Measurements from ENCODE around the gene ZNF793.

Gene ZNF793

DNA sequence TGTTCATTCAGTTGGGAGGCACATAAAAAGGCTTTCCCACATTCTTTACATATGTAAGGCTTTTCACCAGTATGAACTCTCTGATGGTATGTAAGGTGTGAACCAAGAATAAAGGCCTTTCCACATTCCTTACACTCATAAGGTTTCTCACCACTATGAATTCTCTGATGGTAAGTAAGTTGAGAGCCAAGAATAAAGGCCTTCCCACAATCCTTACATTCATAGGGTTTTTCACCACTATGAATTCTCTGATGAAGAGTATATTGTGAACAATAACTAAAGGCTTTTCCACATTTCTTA is 58.6 kb downstream of the ZNF793 start:
- DNase-seq (ENCODE audit: low read depth) = no peak

DNA sequence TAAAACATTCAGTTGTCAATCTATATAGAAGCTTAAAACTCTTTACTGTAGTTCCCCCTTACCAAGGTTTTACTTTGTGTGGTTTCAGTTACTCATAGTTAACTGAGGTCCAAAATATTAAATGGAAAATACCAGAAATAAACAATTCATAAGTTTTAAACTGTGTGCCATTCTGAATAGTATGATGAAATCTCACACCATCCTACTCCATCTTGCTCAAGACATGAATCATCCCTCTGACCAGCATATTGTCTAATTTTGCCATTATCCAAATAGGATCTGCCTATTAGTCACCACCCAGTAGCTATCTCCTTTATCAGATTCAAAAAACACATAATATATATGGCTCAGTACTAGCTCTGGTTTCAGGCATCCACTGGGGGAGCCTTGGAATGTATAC is 65.5 kb downstream of the ZNF793 start:
- peak; percentile 28 for DNase-seq (ENCODE audit: low read depth)

DNA sequence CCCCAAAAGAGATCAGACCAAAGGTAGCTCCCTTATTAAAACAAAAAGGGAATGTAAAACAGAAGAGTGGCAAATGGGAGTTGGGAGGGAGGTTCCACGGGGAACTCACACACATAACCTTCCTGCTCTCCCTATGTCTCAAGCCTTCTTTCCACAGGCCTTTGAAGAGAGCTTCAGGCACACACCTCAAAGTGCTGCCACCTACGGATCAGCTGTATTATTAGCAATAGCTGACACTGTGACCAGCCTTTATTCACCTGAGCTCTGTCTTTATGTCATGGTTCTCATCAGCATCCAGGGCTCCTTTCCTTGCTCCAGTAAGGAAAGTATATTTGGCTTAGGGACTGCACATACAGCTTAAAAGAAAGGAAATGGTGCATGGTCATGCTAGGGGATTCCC is 76.6 kb downstream of the ZNF793 start:
- no peak for DNase-seq (ENCODE audit: low read depth)
